Measurements from ENCODE around the gene POLRMT.
"Not testable (repeated sequence)": the region's sequence is repeated elsewhere in the genome, so short reads cannot be mapped to it uniquely, and the experiment has no call there.

POLRMT gene

DNA sequence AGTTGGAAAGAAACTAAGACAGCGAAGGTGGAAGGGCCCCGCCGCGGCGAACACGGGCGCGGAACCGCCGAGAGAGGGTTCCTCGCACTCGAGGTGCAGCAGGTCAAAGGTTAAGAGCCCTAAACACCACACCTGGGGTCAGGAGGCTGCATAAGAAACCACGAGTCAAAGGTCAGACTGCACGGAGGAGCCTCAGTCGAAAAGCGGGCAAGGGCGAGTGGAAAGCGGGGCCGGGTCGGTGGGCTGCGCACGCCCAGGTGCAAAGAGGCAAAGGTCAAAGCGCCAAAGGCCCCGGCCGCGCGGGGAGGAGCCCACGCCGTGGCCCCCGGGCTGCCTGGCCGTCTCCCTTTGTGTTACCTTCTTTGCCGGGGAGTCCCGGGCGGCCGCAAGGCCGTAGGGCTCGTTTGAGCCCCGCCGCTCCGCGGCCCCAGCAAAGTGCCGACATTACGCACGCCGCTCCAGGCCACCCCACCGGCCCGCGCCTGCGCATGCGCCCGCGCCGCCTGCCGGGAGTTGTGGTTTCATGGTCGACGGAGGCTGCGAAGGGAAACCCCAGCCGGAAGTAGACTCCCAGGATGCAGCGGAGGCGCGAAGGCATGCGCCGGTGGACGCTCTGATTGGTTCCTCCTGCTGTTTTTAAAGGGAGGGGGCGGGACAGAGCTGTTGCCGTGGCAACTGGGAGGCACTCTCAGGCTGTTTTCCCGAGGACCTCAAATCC, at the start of gene POLRMT:
TSS of gene POLRMT (minus strand) at position 470 of the 718 bp plus-strand sequence. CDS start at position 445, 25 bp downstream.
- DNase-seq, result peak; percentile 60 to 97 (median 93)

DNA sequence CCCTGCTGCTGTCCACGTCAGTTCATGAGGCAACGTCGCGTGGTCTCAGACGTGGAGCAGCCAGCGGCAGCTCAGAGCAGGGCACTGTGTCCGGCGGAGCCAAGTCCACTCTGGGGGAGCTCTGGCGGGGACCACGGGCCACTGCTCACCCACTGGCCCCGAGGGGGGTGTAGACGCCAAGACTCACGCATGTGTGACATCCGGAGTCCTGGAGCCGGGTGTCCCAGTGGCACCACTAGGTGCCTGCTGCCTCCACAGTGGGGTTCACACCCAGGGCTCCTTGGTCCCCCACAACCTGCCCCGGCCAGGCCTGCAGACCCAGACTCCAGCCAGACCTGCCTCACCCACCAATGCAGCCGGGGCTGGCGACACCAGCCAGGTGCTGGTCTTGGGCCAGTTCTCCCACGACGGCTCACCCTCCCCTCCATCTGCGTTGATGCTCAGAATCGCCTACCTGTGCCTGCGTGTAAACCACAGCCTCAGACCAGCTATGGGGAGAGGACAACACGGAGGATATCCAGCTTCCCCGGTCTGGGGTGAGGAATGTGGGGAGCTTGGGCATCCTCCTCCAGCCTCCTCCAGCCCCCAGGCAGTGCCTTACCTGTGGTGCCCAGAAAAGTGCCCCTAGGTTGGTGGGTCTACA, 49.5 kb upstream of the POLRMT start:
- DNase-seq, result no peak

DNA sequence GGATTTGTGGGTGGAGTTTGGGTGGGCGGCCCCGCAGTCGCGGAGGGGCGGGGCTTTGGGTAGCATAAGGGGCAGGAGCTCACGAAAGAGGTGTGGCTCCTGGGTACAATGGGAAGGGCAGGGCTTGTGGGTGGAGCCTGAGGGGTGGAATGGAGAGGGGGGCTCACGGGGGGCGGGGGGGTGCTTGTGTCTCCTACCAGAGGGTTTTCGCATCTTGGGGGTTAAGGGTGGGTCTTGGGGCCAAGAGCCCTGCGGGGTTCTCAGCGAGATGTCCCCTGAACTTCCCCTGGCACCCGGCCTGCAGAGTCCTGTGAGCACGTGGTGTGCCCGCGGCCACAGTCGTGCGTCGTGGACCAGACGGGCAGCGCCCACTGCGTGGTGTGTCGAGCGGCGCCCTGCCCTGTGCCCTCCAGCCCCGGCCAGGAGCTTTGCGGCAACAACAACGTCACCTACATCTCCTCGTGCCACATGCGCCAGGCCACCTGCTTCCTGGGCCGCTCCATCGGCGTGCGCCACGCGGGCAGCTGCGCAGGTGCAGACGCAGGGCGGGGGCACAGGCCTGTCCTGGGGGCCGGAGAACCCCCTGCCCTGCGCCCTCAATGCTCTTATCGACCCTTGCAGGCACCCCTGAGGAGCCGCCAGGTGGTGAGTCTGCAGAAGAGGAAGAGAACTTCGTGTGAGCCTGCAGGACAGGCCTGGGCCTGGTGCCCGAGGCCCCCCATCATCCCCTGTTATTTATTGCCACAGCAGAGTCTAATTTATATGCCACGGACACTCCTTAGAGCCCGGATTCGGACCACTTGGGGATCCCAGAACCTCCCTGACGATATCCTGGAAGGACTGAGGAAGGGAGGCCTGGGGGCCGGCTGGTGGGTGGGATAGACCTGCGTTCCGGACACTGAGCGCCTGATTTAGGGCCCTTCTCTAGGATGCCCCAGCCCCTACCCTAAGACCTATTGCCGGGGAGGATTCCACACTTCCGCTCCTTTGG, 48.0 kb upstream of the POLRMT start:
- peak in 3 of 51 donors; percentile 47 to 73 (median 53) for DNase-seq

DNA sequence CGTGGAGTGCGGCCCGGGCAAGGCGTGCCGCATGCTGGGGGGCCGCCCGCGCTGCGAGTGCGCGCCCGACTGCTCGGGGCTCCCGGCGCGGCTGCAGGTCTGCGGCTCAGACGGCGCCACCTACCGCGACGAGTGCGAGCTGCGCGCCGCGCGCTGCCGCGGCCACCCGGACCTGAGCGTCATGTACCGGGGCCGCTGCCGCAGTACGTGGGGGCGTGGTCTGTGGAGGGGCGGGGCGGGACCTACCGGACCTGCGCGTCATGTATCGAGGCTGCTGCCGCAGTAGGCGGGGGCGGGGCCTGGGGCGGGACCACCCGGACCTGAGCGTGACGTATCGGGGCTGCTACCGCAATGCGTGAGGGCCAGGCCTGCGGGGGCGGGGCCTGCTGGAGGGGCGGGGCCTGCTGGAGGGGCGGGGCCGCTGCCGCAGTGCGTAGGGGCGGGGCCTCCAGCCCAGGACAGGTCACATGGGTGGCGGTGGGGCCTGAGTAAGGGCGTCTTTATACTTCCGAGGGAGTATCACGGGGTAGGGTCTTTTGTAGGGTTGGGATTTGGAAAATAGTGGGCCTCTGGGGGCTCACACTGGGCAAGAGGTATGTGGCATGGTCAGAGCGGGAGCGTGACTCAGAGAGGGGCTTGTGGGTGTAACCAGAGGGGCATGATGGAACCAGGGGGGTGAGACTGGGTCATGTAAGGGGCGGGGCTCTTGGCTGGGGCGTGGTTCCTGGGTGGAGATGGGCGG, 47.1 kb upstream of the POLRMT start:
- peak; percentile 77 to 100 (median 98) for DNase-seq

DNA sequence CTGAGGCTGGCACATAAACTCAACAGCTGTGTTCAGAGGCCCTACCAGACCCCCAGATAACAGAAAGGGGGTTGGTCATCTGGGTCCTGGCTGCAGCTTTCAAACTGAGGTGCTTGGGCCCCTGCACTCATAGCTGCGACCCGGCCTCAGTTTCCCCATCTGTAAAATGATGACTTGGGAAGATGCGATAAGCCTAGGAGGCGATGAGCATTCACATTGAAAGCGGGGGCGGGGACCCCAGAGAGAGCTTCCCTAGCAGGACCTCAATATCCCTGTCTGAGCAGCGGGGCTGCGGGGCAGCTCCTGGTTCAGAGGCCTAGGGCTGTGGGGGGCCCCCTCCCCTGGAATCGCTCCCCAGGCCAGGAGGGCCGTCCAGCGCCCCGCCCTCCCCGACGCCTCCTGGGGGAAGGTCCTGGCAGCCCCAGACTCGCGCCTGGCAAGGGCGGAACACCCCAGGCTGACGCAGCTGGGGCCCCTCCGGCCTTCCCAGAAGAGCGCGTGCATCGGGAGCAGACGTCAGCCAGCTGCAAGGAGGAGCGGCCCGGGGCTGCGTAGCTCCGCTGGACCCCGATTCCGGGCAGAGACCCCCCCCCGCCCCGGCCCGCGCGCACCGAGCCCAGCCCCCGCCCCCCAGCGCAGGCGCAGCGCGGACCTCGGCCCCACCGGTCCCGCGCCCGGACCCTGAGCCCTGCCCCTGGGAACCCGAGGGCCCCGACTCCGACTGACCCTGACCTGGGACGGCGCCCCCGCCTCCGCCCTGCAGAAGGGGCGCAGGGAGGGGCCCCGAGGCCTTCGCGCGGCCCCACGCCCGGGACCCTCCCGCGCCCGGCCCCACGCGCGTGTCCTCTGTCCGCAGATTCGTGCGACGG, 46.3 kb upstream of the POLRMT start:
- DNase-seq, result peak in 35 of 51 donors; percentile 15 to 74 (median 54)

- no peak for DNase-seq
Observed at GRCh38 chr19:678791-679388, 45.6 kb upstream of the POLRMT start.

- no peak for DNase-seq
Observed at GRCh38 chr19:677601-678436, 44.5 kb upstream of the POLRMT start.

- peak in 10 of 51 donors; percentile 6 to 65 (median 24) for DNase-seq
Observed at GRCh38 chr19:677201-677600, 43.9 kb upstream of the POLRMT start.

- DNase-seq, result no peak
Observed at GRCh38 chr19:676339-677105, 43.2 kb upstream of the POLRMT start, which contains the start of gene FSTL3. Gene FSTL3 (plus strand): TSS chr19:676392. CDS start chr19:676424, 32 bp downstream.

GRCh38 chr19:676007-676338, 42.6 kb upstream of the POLRMT start:
- no peak for DNase-seq

DNA sequence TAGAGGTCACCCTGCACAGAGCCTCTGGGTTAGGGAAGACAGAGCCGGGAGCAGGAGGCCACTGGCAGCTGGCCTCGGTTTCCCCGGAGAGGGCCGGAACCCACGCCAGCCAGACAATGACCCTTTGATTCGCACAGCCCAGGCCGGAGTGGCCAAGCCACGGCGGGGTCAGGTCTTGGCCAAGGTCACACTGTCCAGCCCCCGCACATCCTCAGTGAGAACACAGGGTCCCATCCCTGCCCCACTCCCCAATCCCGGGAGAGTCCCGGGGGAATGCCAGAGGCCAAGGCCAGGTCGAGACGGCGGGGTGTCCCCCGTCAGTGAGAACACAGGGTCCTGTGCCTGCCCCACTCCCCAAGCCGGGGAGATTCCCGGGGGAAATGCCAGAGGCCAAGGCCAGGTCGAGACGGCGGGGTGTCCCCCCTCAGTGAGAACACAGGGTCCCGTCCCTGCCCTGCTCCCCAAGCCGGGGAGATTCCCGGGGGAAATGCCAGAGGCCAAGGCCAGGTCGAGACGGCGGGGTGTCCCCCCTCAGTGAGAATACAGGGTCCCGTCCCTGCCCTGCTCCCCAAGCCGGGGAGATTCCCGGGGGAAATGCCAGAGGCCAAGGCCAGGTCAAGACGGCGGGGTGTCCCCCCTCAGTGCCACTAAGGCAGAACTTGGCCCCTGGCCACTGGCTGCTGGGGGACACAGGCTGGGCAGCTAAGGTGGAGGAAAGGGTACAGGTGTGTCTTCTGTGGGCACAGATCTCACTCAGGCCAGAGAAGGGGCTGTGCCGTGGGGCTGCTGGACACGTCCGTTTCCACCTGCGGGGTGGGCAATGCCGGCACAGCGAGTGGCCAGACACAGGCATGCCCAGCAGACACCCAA, 41.2 kb upstream of the POLRMT start:
- DNase-seq, result peak in 20 of 51 donors; percentile 8 to 64 (median 26)

- DNase-seq, result no peak
Observed at GRCh38 chr19:670609-671075, 37.3 kb upstream of the POLRMT start.

DNA sequence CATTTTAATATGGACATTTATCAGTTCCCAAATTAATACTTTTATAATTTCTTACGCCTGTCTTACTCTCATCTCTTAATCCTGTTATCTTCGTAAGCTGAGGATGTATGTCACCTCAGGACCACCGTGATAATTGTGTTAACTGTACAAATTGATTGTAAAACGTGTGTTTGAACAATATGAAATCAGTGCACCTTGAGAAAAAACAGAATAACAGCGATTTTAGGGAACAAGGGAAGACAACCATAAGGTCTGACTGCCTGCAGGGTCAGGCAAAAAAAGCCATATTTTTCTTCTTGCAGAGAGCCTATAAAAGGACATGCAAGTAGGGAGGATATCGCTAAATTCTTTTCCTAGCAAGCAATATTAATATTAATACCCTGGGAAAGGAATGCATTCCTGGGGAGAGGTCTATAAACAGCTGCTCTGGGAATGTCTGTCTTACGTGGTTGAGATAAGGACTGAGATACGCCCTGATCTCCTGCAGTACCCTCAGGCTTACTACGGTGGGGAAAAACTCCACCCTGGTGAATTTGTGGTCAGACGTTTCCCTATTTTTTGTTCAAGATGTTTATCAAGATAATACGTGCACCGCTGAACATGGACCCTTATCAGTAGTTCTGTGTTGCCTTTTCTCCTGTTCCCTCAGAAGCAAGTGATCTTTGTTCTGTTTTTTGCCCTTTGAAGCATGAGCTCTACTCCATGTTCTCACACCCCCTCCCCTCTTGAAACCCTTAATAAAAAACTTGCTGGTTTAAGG, 35.5 kb upstream of the POLRMT start:
- not testable (repeated sequence) for DNase-seq

- DNase-seq, result not testable (repeated sequence)
Observed at GRCh38 chr19:666985-667573, 33.7 kb upstream of the POLRMT start.

- DNase-seq, result peak in 50 of 51 donors; percentile 15 to 83 (median 64)
Observed at GRCh38 chr19:664913-665443, 31.6 kb upstream of the POLRMT start.
